H1 (cell line): ENCODE data around the gene BIN1. TPM values are rescaled to one million over a fixed set of nuclear protein-coding genes. Genes with fewer than 3 reads are reported as not detected.

Experiments used
- CTCF ChIA-PET: fragments of 300-600 bp; sonication (Branson Sonifier 250); formaldehyde crosslinking; loops from one replicate; lab custom pipeline; 2021; ENCODE audit not compliant: partially characterized antibody; lab: Charles Lee
- POLR2A ChIA-PET: fragments of 300-600 bp; sonication (Branson Sonifier 250); formaldehyde crosslinking; loops from one replicate; lab custom pipeline; 2021; ENCODE audit warnings: inconsistent platforms; ENCODE audit not compliant: partially characterized antibody; lab: Charles Lee
- DNase-seq, 2 experiments: peaks; one replicate each; pipeline versions ENCODE4 v3.0.0 to v3.0.0-alpha.2; 2010 to 2022; ENCODE audit warnings: low spot score in 2 of 2, low read depth in 1 of 2, mixed read lengths in 1 of 2
- FAIRE-seq: peaks from 2 replicates; lab custom pipeline; 2011; peaks lifted over from hg19 to GRCh38; lab: Jason Lieb, UNC
- H2AFZ ChIP-seq: 2 replicates; pipeline ENCODE4 v1.8.1; 2012; ENCODE audit warnings: low read length, inconsistent platforms
- H2AK5ac ChIP-seq: 2 replicates; pipeline ENCODE4 v1.6.1; 2013; ENCODE audit warnings: low read depth, low read length
- H2BK120ac ChIP-seq: replicated peaks from 2 replicates; pipeline ENCODE3; 2013; ENCODE audit warnings: low read depth, low read length, inconsistent platforms
- H2BK12ac ChIP-seq: 2 replicates; pipeline ENCODE4 v1.6.1; 2013; ENCODE audit warnings: low read depth, low read length
- H2BK15ac ChIP-seq: 2 replicates; pipeline ENCODE4 v1.6.1; 2013; ENCODE audit warnings: low read length
- H2BK20ac ChIP-seq: 2 replicates; pipeline ENCODE4 v1.6.1; 2013; ENCODE audit warnings: low read length
- H2BK5ac ChIP-seq: 2 replicates; pipeline ENCODE4 v1.6.1; 2013; ENCODE audit warnings: low read depth, low read length
- H3K14ac ChIP-seq: 2 replicates; pipeline ENCODE4 v1.6.1; 2013; ENCODE audit warnings: inconsistent platforms; ENCODE audit not compliant: insufficient read length
- H3K18ac ChIP-seq: 2 replicates; pipeline ENCODE4 v1.6.1; 2013; ENCODE audit warnings: low read length; ENCODE audit errors: extremely low read depth
- H3K23ac ChIP-seq: 2 replicates; pipeline ENCODE4 v1.6.1; 2013; ENCODE audit warnings: inconsistent platforms; ENCODE audit not compliant: insufficient read length
- H3K23me2 ChIP-seq: 2 replicates; pipeline ENCODE4 v1.6.1; 2013; ENCODE audit warnings: low read depth, low read length
- H3K27ac ChIP-seq: 2 replicates; pipeline ENCODE4 v1.6.1; 2011; ENCODE audit warnings: low read depth, low read length, inconsistent platforms
- H3K27me3 ChIP-seq, 4 experiments: replicated peaks in 1 of 4; 1 replicate in 1 of 4; 2 replicates in 3 of 4; pipeline versions ENCODE4 v1.6.1 to v1.8.1; 2011 to 2013; ENCODE audit warnings: low read length in 3 of 4, mild to moderate bottlenecking in 3 of 4, inconsistent platforms in 2 of 4, mixed read lengths in 2 of 4, moderate library complexity in 1 of 4; ENCODE audit not compliant: control insufficient read depth in 3 of 4, insufficient read depth in 3 of 4; ENCODE audit errors: extremely low read depth in 1 of 4
- H3K36me3 ChIP-seq, 4 experiments: 2 replicates each; pipeline versions ENCODE4 v1.6.1 to v1.8.1; 2011 to 2013; ENCODE audit warnings: mild to moderate bottlenecking in 4 of 4, low read length in 3 of 4, moderate library complexity in 2 of 4, control low read depth in 1 of 4, inconsistent platforms in 1 of 4; ENCODE audit not compliant: insufficient read depth in 4 of 4, control insufficient read depth in 2 of 4
- H3K4ac ChIP-seq: replicated peaks from 2 replicates; pipeline ENCODE3; 2013; ENCODE audit warnings: low read length, low read depth, mixed read lengths, inconsistent platforms; ENCODE audit not compliant: insufficient read length
- H3K4me1 ChIP-seq, 4 experiments: replicated peaks in 1 of 4; 1 replicate in 1 of 4; 2 replicates in 3 of 4; pipeline versions ENCODE4 v1.6.1 to v1.8.1; 2011 to 2013; ENCODE audit warnings: low read length in 3 of 4, inconsistent platforms in 2 of 4, mixed read lengths in 1 of 4; ENCODE audit not compliant: insufficient read depth in 4 of 4, control insufficient read depth in 3 of 4
- H3K4me2 ChIP-seq, 2 experiments: 2 replicates each; pipeline versions ENCODE4 v1.6.1 to v1.8.1; 2011 to 2013; ENCODE audit warnings: low read depth in 2 of 2, low read length in 2 of 2, control low read depth in 1 of 2, inconsistent platforms in 1 of 2, mild to moderate bottlenecking in 1 of 2; ENCODE audit not compliant: insufficient read depth in 1 of 2
- H3K4me3 ChIP-seq, 4 experiments: fragments of 200-600, 300-600 bp in 1 of 4; sonication (generic), shearing (Covaris generic), sonication (Bioruptor Twin) in 1 of 4; 2 replicates each; pipeline versions ENCODE4 v1.5.1 to v1.8.1; 2011 to 2016; ENCODE audit warnings: low read length in 4 of 4, low read depth in 3 of 4, control low read depth in 2 of 4, inconsistent platforms in 2 of 4, mild to moderate bottlenecking in 2 of 4, mixed read lengths in 1 of 4, moderate library complexity in 1 of 4; ENCODE audit not compliant: insufficient read depth in 2 of 4; ENCODE audit errors: extremely low read depth in 1 of 4
- H3K56ac ChIP-seq: replicated peaks from 2 replicates; pipeline ENCODE3; 2013; ENCODE audit warnings: low read depth, mild to moderate bottlenecking, mixed read lengths, low read length, inconsistent platforms; ENCODE audit not compliant: insufficient read length
- H3K79me1 ChIP-seq: 2 replicates; pipeline ENCODE4 v1.6.1; 2013; ENCODE audit warnings: low read depth, low read length, control low read depth
- H3K79me2 ChIP-seq, 2 experiments: 2 replicates each; pipeline versions ENCODE4 v1.6.1 to v1.8.1; 2012 to 2013; ENCODE audit warnings: low read length in 2 of 2, mild to moderate bottlenecking in 2 of 2, inconsistent platforms in 1 of 2; ENCODE audit not compliant: insufficient read depth in 2 of 2, control insufficient read depth in 1 of 2
- H3K9ac ChIP-seq, 4 experiments: replicated peaks in 1 of 4; 1 replicate in 1 of 4; 2 replicates in 3 of 4; pipeline versions ENCODE4 v1.6.1 to v1.8.1; 2011 to 2013; ENCODE audit warnings: low read depth in 3 of 4, low read length in 3 of 4, control low read depth in 2 of 4, mild to moderate bottlenecking in 2 of 4, moderate library complexity in 2 of 4, inconsistent platforms in 1 of 4; ENCODE audit errors: extremely low read depth in 1 of 4
- H3K9me3 ChIP-seq, 2 experiments: 2 replicates each; pipeline versions ENCODE4 v1.6.1 to v1.8.1; 2012 to 2013; ENCODE audit warnings: mild to moderate bottlenecking in 2 of 2, moderate library complexity in 2 of 2, control low read depth in 1 of 2, inconsistent platforms in 1 of 2, low read depth in 1 of 2, low read length in 1 of 2, mixed read lengths in 1 of 2; ENCODE audit not compliant: insufficient read depth in 2 of 2
- H4K20me1 ChIP-seq, 2 experiments: replicated peaks in 1 of 2; 2 replicates each; pipeline versions ENCODE3 to v1.8.1; 2011 to 2013; ENCODE audit warnings: inconsistent platforms in 2 of 2, low read length in 2 of 2, mild to moderate bottlenecking in 1 of 2; ENCODE audit not compliant: insufficient read depth in 2 of 2, control insufficient read depth in 1 of 2
- H4K5ac ChIP-seq: 2 replicates; pipeline ENCODE4 v1.6.1; 2013; ENCODE audit warnings: low read length, low read depth, mixed read lengths, inconsistent platforms; ENCODE audit not compliant: insufficient read length
- H4K8ac ChIP-seq: 2 replicates; pipeline ENCODE4 v1.8.0; 2013; ENCODE audit warnings: mild to moderate bottlenecking, moderate library complexity, low read length, inconsistent platforms; ENCODE audit not compliant: insufficient read depth; ENCODE audit errors: extremely low read depth
- H4K91ac ChIP-seq: replicated peaks from 2 replicates; pipeline ENCODE3; 2013; ENCODE audit warnings: low read length, mixed read lengths, inconsistent platforms; ENCODE audit not compliant: insufficient read length
- ATF2 ChIP-seq: IDR thresholded peaks from 2 replicates; pipeline ENCODE4 v1.6.1; 2012; ENCODE audit warnings: low read length, inconsistent platforms
- BRCA1 ChIP-seq: IDR thresholded peaks from 2 replicates; pipeline ENCODE4 v1.6.1; 2012; ENCODE audit warnings: low read depth, low read length, improper control_type of control experiment
- CBX8 ChIP-seq: fragments of 300-800, 300-1000 bp; sonication (generic); IDR thresholded peaks from 2 replicates; pipeline ENCODE4 v1.7.1; 2016; ENCODE audit warnings: low read depth, low read length, borderline replicate concordance
- CTBP2 ChIP-seq: IDR thresholded peaks from 2 replicates; pipeline ENCODE4 v1.7.0; 2011; ENCODE audit warnings: borderline replicate concordance, mild to moderate bottlenecking, moderate library complexity, mixed read lengths, low read length; ENCODE audit not compliant: insufficient read depth, insufficient read length
- GTF2F1 ChIP-seq: IDR thresholded peaks from 2 replicates; pipeline ENCODE4 v1.6.1; 2012; ENCODE audit warnings: low read depth, low read length, improper control_type of control experiment, borderline replicate concordance
- JUN ChIP-seq: IDR thresholded peaks from 2 replicates; pipeline ENCODE4 v1.6.1; 2011; ENCODE audit warnings: low read depth, mild to moderate bottlenecking, improper control_type of control experiment, low read length
- POLR2A ChIP-seq, 2 experiments: IDR thresholded peaks; 1 replicate in 1 of 2; 2 replicates in 1 of 2; pipeline ENCODE4 v1.6.1; 2011; ENCODE audit warnings: low read depth in 2 of 2, low read length in 2 of 2, mild to moderate bottlenecking in 2 of 2; ENCODE audit errors: control extremely low read depth in 1 of 2
- RAD21 ChIP-seq, 2 experiments: IDR thresholded peaks in 1 of 2; conservative IDR thresholded peaks in 1 of 2; 2 replicates each; pipeline ENCODE4 v1.6.1; 2011; ENCODE audit warnings: low read depth in 2 of 2, low read length in 2 of 2, improper control_type of control experiment in 1 of 2, inconsistent platforms in 1 of 2, mild to moderate bottlenecking in 1 of 2, moderate library complexity in 1 of 2
- RXRA ChIP-seq: IDR thresholded peaks from 2 replicates; pipeline ENCODE4 v1.6.1; 2011; ENCODE audit warnings: low read depth, mild to moderate bottlenecking, low read length, moderate library complexity; ENCODE audit not compliant: insufficient read depth
- SRF ChIP-seq: IDR thresholded peaks from 2 replicates; pipeline ENCODE4 v1.6.1; 2011; ENCODE audit warnings: mild to moderate bottlenecking, low read depth, low read length, moderate library complexity
- WGBS, 2 experiments: shearing (Covaris generic) in 1 of 2; methylation state at CpG; one replicate each; pipeline versions ENCODE4 v1.1.6 to v1.1.7; 2013 to 2015; ENCODE audit warnings: low lambda C conversion rate in 2 of 2, mixed read lengths in 2 of 2, inconsistent platforms in 1 of 2, low coverage in 1 of 2, missing lambda C conversion rate in 1 of 2; ENCODE audit not compliant: insufficient replicate concordance in 2 of 2, insufficient coverage in 1 of 2, insufficient read length in 1 of 2; ENCODE audit errors: extremely low coverage in 1 of 2, missing lambda C conversion rate in 1 of 2; 5-methylcytosine and 5-hydroxymethylcytosine counted together
- polyA plus RNA-seq, 7 experiments: library from polyadenylated mRNA; depleted of rRNA in 3 of 7; stranded (reverse) in 5 of 7; unstranded in 2 of 7; fragments of >200 nt in 5 of 7; fragments of 200-250 nt in 2 of 7; gene quantifications; 1 replicate in 5 of 7; 2 replicates in 1 of 7; 4 replicates in 1 of 7; pipeline versions ENCODE4 v1.2.1 to v1.2.3, GENCODE V29; 2011 to 2013; ENCODE audit warnings: missing spikeins in 2 of 7, mixed read lengths in 2 of 7
- total RNA-seq: library from RNA; stranded (reverse); fragmentation: NEBNext Ultra II Directional; extraction: Animal tissue kit (Norgen Biotek cat#: 25700); gene quantifications from 2 replicates; pipeline ENCODE4 v1.2.1, GENCODE V29; 2021

Gene BIN1
- total and polyA plus RNA-seq, 2 of the 8 experiments (the other 6 are each of a cell fraction or from before 2014, with no cell fraction given) = 23.6 to 35.6 TPM

GRCh38 chr2:127102521-127103242 lies 4.3 kb downstream of the BIN1 start:
- Histone ChIP-seq H2BK15ac (no peak overlapping the region), H3K27ac (no peak overlapping the region), H3K4ac (no peak overlapping the region), H3K27me3 (0 out of 7 replicates have a peak, but pooled peaks cover 0 to 2% (median 0%) of the 10 kb centered on the region in 4 experiments), H3K56ac (no peak overlapping the region), H3K4me3 (no peak overlapping the region), H2BK120ac (no peak overlapping the region), H3K9me3 (no peaks in the 10 kb centered on the region), H3K4me2 (no peak overlapping the region), H3K79me1 (peaks cover 19% of the 10 kb centered on the region), H3K23me2 (peaks cover 14% of the 10 kb centered on the region), H4K5ac (no peak overlapping the region), H4K91ac (no peak overlapping the region), H3K36me3 (no peaks in the 10 kb centered on the region), H2AFZ (no peak overlapping the region), H3K14ac (no peak overlapping the region), H2BK20ac (no peak overlapping the region), H3K23ac (no peak overlapping the region), H2AK5ac (no peak overlapping the region), H4K20me1 (peaks cover 2 to 4% of the 10 kb centered on the region in 2 experiments), H4K8ac (no peak overlapping the region), H3K4me1 (peaks cover 6 to 25% (median 16%) of the 10 kb centered on the region in 4 experiments), H2BK12ac (no peak overlapping the region), H3K79me2 (peaks cover 2 to 62% of the 10 kb centered on the region in 2 experiments; a peak in 3 of 4 replicates), H3K9ac (no peak overlapping the region), H2BK5ac (no peak overlapping the region), H3K18ac (no peak overlapping the region)
- ChIA-PET POLR2A (no interaction called here), CTCF (interaction anchor here (0.6 to 13.1 kb wide), 3 partner anchors 13 to 141 kb away, joined by 8 to 132 read pairs (median 12); no protein-coding TSS in a partner anchor)
- WGBS, 2 experiments = 85% methylated on average over 5 of the region's 5 CpGs; no CpG with 5 or more reads in 1 of the 2 experiments
- DNase-seq (no peak), FAIRE-seq (no peak)
- no peak for TF ChIP-seq BRCA1
- no peak for TF ChIP-seq POLR2A (IDR thresholded peaks at IDR 0.05; ENCODE audit: control extremely low read depth in 1 of 2, low read depth in 2 of 2, low read length in 2 of 2)
- TF ChIP-seq GTF2F1 = no peak
- TF ChIP-seq RXRA = no peak
- TF ChIP-seq SRF = no peak
- no peak for TF ChIP-seq JUN
- no peak for TF ChIP-seq CTBP2
- no peak for TF ChIP-seq RAD21 (IDR thresholded peaks at IDR 0.05 in 1 of 2, conservative IDR thresholded peaks at IDR 0.05 in 1 of 2; ENCODE audit: low read depth in 2 of 2, low read length in 2 of 2)
- TF ChIP-seq ATF2 = no peak
- no peak for TF ChIP-seq CBX8
